ENCODE results near the gene MIA2.

DNA sequence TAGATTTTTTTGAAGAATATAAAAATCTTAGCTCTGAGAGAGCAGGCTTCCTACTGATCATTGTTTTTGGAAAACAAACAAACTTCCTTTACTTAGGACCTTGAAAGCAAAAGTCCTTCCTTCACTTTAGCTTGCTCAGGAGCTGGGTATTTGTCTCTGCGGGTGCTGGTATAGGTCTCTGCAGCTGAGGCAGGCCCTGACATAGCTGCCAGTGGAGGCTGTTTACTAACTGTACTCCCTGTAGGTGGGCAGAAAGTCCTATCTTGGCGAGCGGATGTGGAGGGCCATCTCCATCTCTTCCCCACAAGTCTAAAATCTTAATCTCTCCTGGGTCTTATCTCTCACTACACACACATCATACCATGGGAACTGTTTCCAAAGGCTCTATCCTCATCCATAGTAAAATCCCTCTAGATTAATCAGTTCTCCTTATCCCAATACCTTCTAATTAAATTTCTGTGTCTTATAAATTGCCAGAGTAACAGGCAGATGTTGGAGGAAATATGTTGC lies 4.1 kb upstream of the MIA2 start:
- TF ChIP-seq CTCF (IDR thresholded peaks at IDR 0.05; ENCODE audit: insufficient read depth, low read length) (no peak), SPI1 (IDR thresholded peaks at IDR 0.05; ENCODE audit: borderline replicate concordance, low read depth) (no peak), GABPA (IDR thresholded peaks at IDR 0.05; ENCODE audit: low read depth) (no peak), REST (IDR thresholded peaks at IDR 0.05; ENCODE audit: insufficient replicate concordance, low read depth) (no peak)
